A549 (cell line): ENCODE measurements around the gene TRPV6. TPM values are rescaled to one million over a fixed set of nuclear protein-coding genes. Genes with fewer than 3 reads are reported as not detected.

Source experiments
- ATAC-seq, 2 experiments: fragments of 200-7000 bp in 1 of 2; fragments of >200 bp in 1 of 2; cut with Nextera tagmentation in 1 of 2; cut with Tn5 transposase in 1 of 2; 3 replicates each; pipeline versions ENCODE4 v1.8.0 to v1.9.1; 2018 to 2020; ENCODE audit warnings: mild to moderate bottlenecking in 1 of 2, moderate library complexity in 1 of 2
- CTCF ChIA-PET: fragments of 300-600 bp; sonication (Branson Sonifier 250); formaldehyde crosslinking; extraction: SDS; loops from one replicate; lab custom pipeline; 2021; ENCODE audit warnings: antibody characterized with exemption, inconsistent platforms; lab: Yijun Ruan, JAX
- POLR2A ChIA-PET: fragments of 350-600 bp; formaldehyde crosslinking; extraction: SDS; loops from one replicate; lab custom pipeline; 2021; ENCODE audit warnings: antibody characterized with exemption, inconsistent platforms; lab: Yijun Ruan, JAX
- DNase-seq, 2 experiments: peaks; one replicate each; pipeline versions ENCODE4 v3.0.0 to v3.0.0-alpha.2; 2011 to 2016; ENCODE audit warnings: low read depth in 1 of 2, low spot score in 1 of 2
- FAIRE-seq: peaks from 2 replicates; lab custom pipeline; 2011; peaks lifted over from hg19 to GRCh38; lab: Jason Lieb, UNC
- H3K27ac ChIP-seq, 2 experiments: fragments of >200 bp; sonication (Bioruptor Twin); formaldehyde crosslinking; 3 replicates each; pipeline ENCODE4 v1.5.1; 2016 to 2017
- H3K4me1 ChIP-seq: fragments of >200 bp; sonication (Bioruptor Twin); formaldehyde crosslinking; 3 replicates; pipeline ENCODE4 v1.6.1; 2016
- H3K4me2 ChIP-seq: fragments of >200 bp; sonication (Bioruptor Twin); formaldehyde crosslinking; 3 replicates; pipeline ENCODE4 v1.6.1; 2016
- H3K4me3 ChIP-seq: fragments of >200 bp; sonication (Bioruptor Twin); formaldehyde crosslinking; 3 replicates; pipeline ENCODE4 v1.5.1; 2016
- H3K9me3 ChIP-seq: fragments of >200 bp; sonication (Bioruptor Twin); formaldehyde crosslinking; 3 replicates; pipeline ENCODE4 v1.6.1; 2016
- CBX8 ChIP-seq: fragments of 200-600 bp; sonication (generic); IDR thresholded peaks from 2 replicates; pipeline ENCODE4 v1.6.1; 2016
- CEBPB ChIP-seq, 2 experiments: fragments of >200 bp in 1 of 2; sonication (Bioruptor Twin) in 1 of 2; formaldehyde crosslinking in 1 of 2; IDR thresholded peaks; 2 replicates each; pipeline ENCODE4 v1.6.1; 2012 to 2016
- CHD4 ChIP-seq: fragments of 200-600 bp; sonication (generic); IDR thresholded peaks from 2 replicates; pipeline ENCODE4 v1.6.1; 2016; ENCODE audit warnings: antibody characterized with exemption, mild to moderate bottlenecking, borderline replicate concordance
- CTCF ChIP-seq: fragments of >200 bp; sonication (Bioruptor Twin); formaldehyde crosslinking; IDR thresholded peaks from 3 replicates; pipeline ENCODE4 v1.5.1; 2016
- FOSL2 ChIP-seq, 2 experiments: fragments of 450-650 bp in 1 of 2; fragments of >200 bp in 1 of 2; sonication (Bioruptor Twin) in 1 of 2; formaldehyde crosslinking; IDR thresholded peaks; 2 replicates each; pipeline versions ENCODE4 v1.5.0 to v1.6.1; 2016 to 2020; ENCODE audit warnings: mild to moderate bottlenecking in 1 of 2, moderate library complexity in 1 of 2
- HDAC2 ChIP-seq: fragments of 200-600 bp; sonication (generic); IDR thresholded peaks from 2 replicates; pipeline ENCODE4 v1.6.1; 2016
- HOXA7 ChIP-seq: fragments of 250-450 bp; sonication (Bioruptor Pico); IDR thresholded peaks from 2 replicates; pipeline ENCODE4 v1.5.0; 2020; ENCODE audit warnings: mild to moderate bottlenecking, moderate library complexity
- HOXB13 ChIP-seq: fragments of 250-450 bp; sonication (Bioruptor Pico); IDR thresholded peaks from 2 replicates; pipeline ENCODE4 v1.5.0; 2020; ENCODE audit warnings: low read depth, mild to moderate bottlenecking, moderate library complexity
- KDM1A ChIP-seq: fragments of 200-600 bp; sonication (generic); IDR thresholded peaks from 2 replicates; pipeline ENCODE4 v1.6.1; 2016; ENCODE audit warnings: low read depth, mild to moderate bottlenecking
- MAX ChIP-seq: IDR thresholded peaks from 2 replicates; pipeline ENCODE4 v1.6.1; 2012
- NFE2L2 ChIP-seq: fragments of 150-350 bp; conservative IDR thresholded peaks from 2 replicates; pipeline ENCODE4 v1.6.1; 2014; ENCODE audit warnings: low read length
- PBX3 ChIP-seq: IDR thresholded peaks from 2 replicates; pipeline ENCODE4 v1.6.1; 2012
- RFX5 ChIP-seq: fragments of 450-650 bp; IDR thresholded peaks from 2 replicates; pipeline ENCODE4 v1.7.1; 2014; ENCODE audit warnings: antibody characterized with exemption, mild to moderate bottlenecking, moderate library complexity
- TFCP2L1 ChIP-seq: fragments of 250-450 bp; sonication (Bioruptor Pico); IDR thresholded peaks from 2 replicates; pipeline ENCODE4 v1.5.0; 2021; ENCODE audit warnings: mild to moderate bottlenecking
- TP53 ChIP-seq: fragments of 250-450 bp; sonication (Bioruptor Pico); IDR thresholded peaks from 2 replicates; pipeline ENCODE4 v1.5.0; 2021; ENCODE audit warnings: mild to moderate bottlenecking, moderate library complexity
- ZC3H11A ChIP-seq: fragments of 450-650 bp; IDR thresholded peaks from 2 replicates; pipeline ENCODE4 v1.6.1; 2014; ENCODE audit warnings: antibody characterized with exemption, mild to moderate bottlenecking
- ZNF302 ChIP-seq: fragments of 250-450 bp; sonication (Bioruptor Pico); IDR thresholded peaks from 2 replicates; pipeline ENCODE4 v1.9.0; 2021; ENCODE audit warnings: inconsistent platforms, mild to moderate bottlenecking, moderate library complexity
- WGBS: methylation state at CpG from one replicate; pipeline ENCODE4 v1.1.6; 2017; ENCODE audit errors: missing lambda C conversion rate; 5-methylcytosine and 5-hydroxymethylcytosine counted together
- polyA plus RNA-seq, 4 experiments: library from polyadenylated mRNA; depleted of rRNA in 3 of 4; stranded (reverse); fragments of >200 nt; fragmentation: RNase III in 1 of 4; extraction: RNeasy Plus Mini Kit Qiagen cat#74134 plus additional on column Dnase treatment in 1 of 4; gene quantifications; 2 replicates in 3 of 4; 3 replicates in 1 of 4; pipeline ENCODE4 v1.2.3, GENCODE V29; 2011 to 2017
- TF ChIP-seq, protein P1 (sequence below): fragments of >200 bp; sonication (Bioruptor Twin); formaldehyde crosslinking; IDR thresholded peaks from 3 replicates; pipeline ENCODE4 v1.6.1; 2016
- TF ChIP-seq, protein P2 (sequence below): fragments of >200 bp; sonication (Bioruptor Twin); formaldehyde crosslinking; IDR thresholded peaks from 2 replicates; pipeline ENCODE4 v1.6.1; 2016

The TRPV6 gene
- polyA plus RNA-seq, 2 of the 4 experiments (the other 2 are of a cell fraction): not detected

- TF ChIP-seq CBX8 (no peak), ZNF302 (CRISPR knock-in tag) (no peak), ZC3H11A (no peak), HOXA7 (CRISPR knock-in tag) (no peak), NFE2L2 (no peak), KDM1A (no peak), CTCF (no peak), TFCP2L1 (CRISPR knock-in tag) (no peak)
- no peaks in the 10 kb centered on the region for H3K4me1 ChIP-seq
- DNase-seq (no peak), FAIRE-seq (no peak), ATAC-seq (no peak)
- WGBS: 66% methylated on average over 9 of the region's 15 CpGs
- POLR2A ChIA-PET: no interaction called here
- H3K27ac ChIP-seq: no peak overlapping the region
- no peaks in the 10 kb centered on the region for H3K9me3 ChIP-seq
- H3K4me3 ChIP-seq: no peak overlapping the region
- H3K4me2 ChIP-seq: no peak overlapping the region
- CTCF ChIA-PET: interaction anchor here (1.3 to 4.0 kb wide), 5 partner anchors 9 to 337 kb away, joined by 3 to 18 read pairs (median 4); partner anchors contain the start of gene EPHB6
Measured at GRCh38 chr7:142872106-142872675, 13.4 kb downstream of the TRPV6 start.

- CTCF ChIA-PET: interaction anchor here (1.3 to 4.0 kb wide), 4 partner anchors 10 to 136 kb away, joined by 3 to 18 read pairs (median 4); partner anchors contain the start of gene EPHB6
- ATAC-seq (no peak), FAIRE-seq (no peak), DNase-seq (no peak)
- WGBS: 55% methylated on average over 22 of the region's 23 CpGs
- Histone ChIP-seq H3K4me2 (no peak overlapping the region), H3K4me3 (no peak overlapping the region), H3K4me1 (no peaks in the 10 kb centered on the region), H3K9me3 (no peaks in the 10 kb centered on the region)
- POLR2A ChIA-PET: no interaction called here
- no peak for TF ChIP-seq CTCF
- TF ChIP-seq PBX3: no peak
- no peak for TF ChIP-seq HDAC2
- TF ChIP-seq TP53: no peak
- TF ChIP-seq, all 56 proteins: peak for 0
- no peak overlapping the region for H3K27ac ChIP-seq
Measured at GRCh38 chr7:142871260-142872105, 14.1 kb downstream of the TRPV6 start.

DNA sequence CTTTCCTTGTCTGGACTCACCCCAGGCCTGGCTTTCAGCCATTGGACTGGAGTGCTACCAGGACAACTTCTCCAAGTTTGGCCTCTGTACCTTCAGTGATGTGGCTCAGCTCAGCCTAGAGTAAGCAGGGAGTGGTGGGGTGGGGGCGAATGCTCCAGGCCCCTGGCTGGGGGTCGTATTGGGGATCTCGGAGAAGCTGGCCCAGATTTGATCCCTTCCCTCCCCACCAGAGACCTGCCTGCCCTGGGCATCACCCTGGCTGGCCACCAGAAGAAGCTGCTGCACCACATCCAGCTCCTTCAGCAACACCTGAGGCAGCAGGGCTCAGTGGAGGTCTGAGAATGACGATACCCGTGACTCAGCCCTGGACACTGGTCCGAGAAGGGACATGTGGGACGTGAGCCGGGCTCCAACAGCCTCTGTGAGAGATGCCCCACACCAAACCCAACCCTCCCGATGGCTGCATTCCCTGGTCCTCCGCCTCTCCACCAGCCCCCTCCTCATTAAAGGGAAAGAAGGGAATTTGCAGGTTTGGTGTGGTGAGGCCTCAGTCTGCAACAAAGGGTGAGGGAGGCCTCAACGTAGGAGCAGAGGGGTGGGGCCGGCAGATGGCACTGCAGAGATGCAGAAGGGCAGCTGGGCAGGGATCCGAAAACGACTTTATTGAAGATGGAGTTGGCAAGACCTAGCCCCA lies 14.8 kb downstream of the TRPV6 start:
- H3K4me3 ChIP-seq: no peak overlapping the region
- H3K4me2 ChIP-seq: no peak overlapping the region
- H3K4me1 ChIP-seq: no peaks in the 10 kb centered on the region
- ATAC-seq: no peak
- no peak overlapping the region for H3K27ac ChIP-seq
- ChIA-PET CTCF (interaction anchor here (1.6 to 4.0 kb wide), 2 partner anchors 16 to 45 kb away, joined by 3 to 18 read pairs; partner anchors contain the start of gene EPHB6), POLR2A (no interaction called here)
- WGBS: 42% methylated on average over 13 of the region's 14 CpGs
- no peak for DNase-seq
- H3K9me3 ChIP-seq: no peaks in the 10 kb centered on the region
- no peak for FAIRE-seq
- TF ChIP-seq MAX: no peak
- TF ChIP-seq, protein P1, sequence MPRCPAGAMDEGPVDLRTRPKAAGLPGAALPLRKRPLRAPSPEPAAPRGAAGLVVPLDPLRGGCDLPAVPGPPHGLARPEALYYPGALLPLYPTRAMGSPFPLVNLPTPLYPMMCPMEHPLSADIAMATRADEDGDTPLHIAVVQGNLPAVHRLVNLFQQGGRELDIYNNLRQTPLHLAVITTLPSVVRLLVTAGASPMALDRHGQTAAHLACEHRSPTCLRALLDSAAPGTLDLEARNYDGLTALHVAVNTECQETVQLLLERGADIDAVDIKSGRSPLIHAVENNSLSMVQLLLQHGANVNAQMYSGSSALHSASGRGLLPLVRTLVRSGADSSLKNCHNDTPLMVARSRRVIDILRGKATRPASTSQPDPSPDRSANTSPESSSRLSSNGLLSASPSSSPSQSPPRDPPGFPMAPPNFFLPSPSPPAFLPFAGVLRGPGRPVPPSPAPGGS: no peak
- no peak for TF ChIP-seq PBX3
- no peak for TF ChIP-seq CEBPB (IDR thresholded peaks at IDR 0.05)
- TF ChIP-seq CHD4: no peak
- no peak for TF ChIP-seq RFX5
- TF ChIP-seq KDM1A: no peak
- no peak for TF ChIP-seq FOSL2 (IDR thresholded peaks at IDR 0.05)
- no peak for TF ChIP-seq FOSL2 (CRISPR knock-in tag; IDR thresholded peaks at IDR 0.05)
- TF ChIP-seq HOXB13: no peak
- no peak for TF ChIP-seq HOXA7 (CRISPR knock-in tag)
- TF ChIP-seq, protein P2, sequence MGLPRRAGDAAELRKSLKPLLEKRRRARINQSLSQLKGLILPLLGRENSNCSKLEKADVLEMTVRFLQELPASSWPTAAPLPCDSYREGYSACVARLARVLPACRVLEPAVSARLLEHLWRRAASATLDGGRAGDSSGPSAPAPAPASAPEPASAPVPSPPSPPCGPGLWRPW: no peak
- no peak for TF ChIP-seq ZC3H11A
